Breast epithelium (tissue), 4 donors: ENCODE data around the gene SPATA31A7. TPM values are rescaled to one million over a fixed set of nuclear protein-coding genes. Genes with fewer than 3 reads are reported as not detected.
"Not testable (repeated sequence)": the region's sequence is repeated elsewhere in the genome, so short reads cannot be mapped to it uniquely, and the experiment has no call there.

Experiments
- DNase-seq, 2 donors: peaks; one replicate each; pipeline ENCODE4 v3.0.0-alpha.2; 2019; ENCODE audit warnings: low spot score in 2 of 2
- H3K27ac ChIP-seq, 2 donors: fragments of 200-600 bp; sonication (generic) in 1 of 2; one replicate each; pipeline ENCODE4 v1.5.1; 2016 to 2019; ENCODE audit warnings: mild to moderate bottlenecking in 1 of 2
- H3K27me3 ChIP-seq, 2 donors: fragments of 200-600 bp; sonication (generic) in 1 of 2; one replicate each; pipeline versions ENCODE4 v1.5.1 to v1.6.0; 2017 to 2019; ENCODE audit warnings: control low read depth in 1 of 2, mild to moderate bottlenecking in 1 of 2
- H3K36me3 ChIP-seq: fragments of 200-600 bp; one replicate; pipeline ENCODE4 v1.5.1; 2019
- H3K4me1 ChIP-seq, 2 donors: fragments of 200-600 bp; sonication (generic); one replicate each; pipeline ENCODE4 v1.5.1; 2016 to 2019; ENCODE audit warnings: control low read depth in 1 of 2
- H3K4me3 ChIP-seq, 3 donors: fragments of 200-600 bp; sonication (generic); 1 replicate in 2 of 3; 2 replicates in 1 of 3; pipeline ENCODE4 v1.5.1; 2016 to 2019; ENCODE audit warnings: mild to moderate bottlenecking in 3 of 3, moderate library complexity in 2 of 3
- H3K9me3 ChIP-seq, 2 donors: fragments of 200-600 bp; sonication (generic) in 1 of 2; one replicate each; pipeline ENCODE4 v1.5.1; 2016 to 2019; ENCODE audit warnings: control low read depth in 1 of 2
- intact Hi-C: fragments of 100-400 bp; cut with DNase I; formaldehyde crosslinking; loops from one replicate; pipeline ENCODE4 v1.15.1; 2023; ENCODE audit warnings: low total_unique reads
- total RNA-seq, 3 donors: library from RNA; depleted of rRNA; stranded (reverse); fragments of >200 nt; gene quantifications; one replicate each; pipeline ENCODE4 v1.1.0, GENCODE V29; 2016

Gene SPATA31A7
- not detected for total RNA-seq

DNA sequence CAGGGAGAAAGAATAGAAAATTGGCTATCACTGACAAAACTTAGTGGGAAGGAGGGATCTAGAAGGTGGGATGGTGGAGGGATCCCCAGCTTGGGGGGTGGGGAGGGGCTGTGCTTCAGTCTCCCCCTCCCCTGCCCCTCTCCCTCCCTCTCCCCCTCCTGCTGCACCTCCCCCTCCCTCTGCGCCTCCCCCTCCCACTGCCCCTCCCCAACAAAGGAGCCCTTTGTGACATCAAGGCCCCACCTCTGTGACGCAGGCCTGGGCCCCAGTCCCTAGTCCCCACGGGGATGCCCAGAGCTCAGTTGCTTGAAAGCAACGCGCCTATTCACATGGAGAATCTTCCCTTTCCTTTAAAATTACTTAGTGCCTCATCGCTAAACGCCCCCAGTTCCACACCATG is at the start of gene SPATA31A7:
Gene SPATA31A7 (plus strand): TSS at position 301 of the 400 bp plus-strand sequence. CDS start 29 bp downstream, at position 330.
- intact Hi-C loops, H3K4me1 ChIP-seq, DNase-seq: not testable (repeated sequence)

DNA sequence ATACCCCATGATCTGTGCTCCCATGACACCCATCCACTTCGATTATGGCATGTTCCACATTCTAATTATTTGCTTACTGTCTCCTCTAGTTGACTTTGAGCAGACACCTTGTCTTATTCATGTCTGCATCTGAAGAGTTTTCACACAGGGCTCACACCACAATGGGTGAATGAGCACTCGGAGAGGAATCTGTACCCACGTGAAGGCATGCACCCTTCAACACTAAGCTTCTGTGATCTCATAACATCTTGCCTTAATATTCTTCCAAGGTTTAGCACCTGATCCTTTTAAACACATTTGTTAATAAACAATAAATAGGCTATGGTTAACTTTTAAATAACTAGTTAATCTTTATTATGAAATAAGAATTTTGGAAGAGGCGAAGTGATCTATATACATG is 36.6 kb downstream of the SPATA31A7 start:
- H3K4me1 ChIP-seq, H3K27ac ChIP-seq, H3K9me3 ChIP-seq, DNase-seq, H3K36me3 ChIP-seq, H3K27me3 ChIP-seq, H3K4me3 ChIP-seq, intact Hi-C loops: not testable (repeated sequence)

More for the DNA sequence above, at the start of gene SPATA31A7:
- H3K4me3 ChIP-seq, H3K36me3 ChIP-seq, H3K9me3 ChIP-seq, H3K27me3 ChIP-seq, H3K27ac ChIP-seq: not testable (repeated sequence)
